ENCODE results near the gene RNF138. TPM values are rescaled to one million over a fixed set of nuclear protein-coding genes. Genes with fewer than 3 reads are reported as not detected.

Gene RNF138
- total RNA-seq (10 to 100 TPM; 13.0 to 24.7 TPM), polyA plus RNA-seq (10 to 100 TPM in 1 of 2 donors, 1 to 10 TPM in 1; 6.9 to 11.7 TPM)

DNA sequence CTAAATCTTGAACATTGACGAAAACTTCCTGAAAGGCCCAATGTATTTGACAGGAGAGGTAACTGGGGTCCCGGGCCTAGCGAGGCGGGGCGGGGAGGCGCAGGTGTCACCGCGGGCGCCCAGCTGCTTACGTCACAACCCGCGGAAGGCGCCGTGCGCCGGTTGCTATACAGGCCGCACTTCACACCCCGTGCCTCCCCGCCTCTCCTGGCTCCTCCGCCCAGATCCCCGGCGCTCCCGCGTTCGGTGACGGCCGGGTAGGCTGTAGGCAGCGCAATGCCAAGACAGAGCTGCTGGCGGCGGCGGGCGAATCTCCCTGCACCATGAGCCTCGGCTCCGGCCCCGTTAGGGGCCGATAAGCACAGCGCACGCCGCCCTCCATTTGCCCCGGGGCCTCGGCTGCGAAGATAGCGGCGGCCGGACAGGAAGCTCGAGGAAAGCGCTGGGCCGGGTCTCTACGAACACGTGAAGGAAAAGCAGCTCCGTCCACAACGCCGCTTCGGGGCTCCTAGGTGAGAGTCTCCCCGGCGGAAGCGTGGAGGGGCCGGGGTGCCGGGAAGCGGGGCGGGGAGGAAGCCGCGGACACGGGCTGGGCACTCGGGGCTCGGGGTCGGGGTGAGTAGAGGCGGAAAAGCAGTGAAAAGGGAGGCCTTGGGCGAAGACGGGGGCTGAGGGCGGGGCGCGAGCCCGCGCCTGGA is at the start of gene RNF138:
TSS of gene RNF138 (plus strand) at position 151 of the 698 bp plus-strand sequence. CDS start 903 bp downstream, outside the sequence.
- H3K4me3 ChIP-seq (ENCODE audit: low read depth in 1 of 3, low read length in 3 of 3), result peak within 1 kb of the TSS; percentile 76 to 96 (median 89)
- H3K4me1 ChIP-seq (ENCODE audit: control insufficient read depth in 4 of 4, insufficient read depth in 4 of 4, low read length in 3 of 4), result peaks cover 7 to 42% (median 32%) of the 10 kb centered on the region in 4 donors
- no peaks in the 10 kb centered on the region for H3K9me3 ChIP-seq (ENCODE audit: control insufficient read depth in 4 of 4, low read length in 3 of 4)
- peaks cover 0 to 4% (median 0%) of the 10 kb centered on the region in 4 donors for H3K36me3 ChIP-seq (ENCODE audit: control insufficient read depth in 4 of 4, insufficient read depth in 3 of 4, low read depth in 1 of 4, low read length in 3 of 4)
- peak within 1 kb of the TSS; percentile 98 to 100 for H3K27ac ChIP-seq (ENCODE audit: low read depth in 1 of 2, low read length in 2 of 2)
- WGBS, result under 1% methylated on average over 75 of the region's 75 CpGs
- no peaks in the 10 kb centered on the region for H3K27me3 ChIP-seq (ENCODE audit: control insufficient read depth in 4 of 4, insufficient read depth in 4 of 4, low read length in 3 of 4)
- TF ChIP-seq HNF4G (IDR thresholded peaks at IDR 0.05), result no peak
- no peak for TF ChIP-seq CTCF (IDR thresholded peaks at IDR 0.05; ENCODE audit: low read depth, low read length, missing input control)
- TF ChIP-seq ATF3 (IDR thresholded peaks at IDR 0.05), result no peak
- TF ChIP-seq, protein P1, sequence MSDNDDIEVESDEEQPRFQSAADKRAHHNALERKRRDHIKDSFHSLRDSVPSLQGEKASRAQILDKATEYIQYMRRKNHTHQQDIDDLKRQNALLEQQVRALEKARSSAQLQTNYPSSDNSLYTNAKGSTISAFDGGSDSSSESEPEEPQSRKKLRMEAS (IDR thresholded peaks at IDR 0.05), result peak; percentile 57
- no peak for TF ChIP-seq RAD21 (IDR thresholded peaks at IDR 0.05)
- peak; percentile 71 for TF ChIP-seq YY1 (IDR thresholded peaks at IDR 0.05)
- no peak for TF ChIP-seq FOXA1 (IDR thresholded peaks at IDR 0.05)
- no peak for TF ChIP-seq HNF4A (conservative IDR thresholded peaks at IDR 0.05)
- peak; percentile 21 for TF ChIP-seq TAF1 (conservative IDR thresholded peaks at IDR 0.05)
- no peak for TF ChIP-seq RXRA (IDR thresholded peaks at IDR 0.05)
- TF ChIP-seq REST (IDR thresholded peaks at IDR 0.05), result peak; percentile 40
- TF ChIP-seq SP1 (IDR thresholded peaks at IDR 0.05), result peak; percentile 31
- TF ChIP-seq JUND (IDR thresholded peaks at IDR 0.05), result no peak
- TF ChIP-seq EGR1 (IDR thresholded peaks at IDR 0.05; ENCODE audit: low read depth in 2 of 2), result no peak
- TF ChIP-seq FOXA2 (IDR thresholded peaks at IDR 0.05), result no peak
- TF ChIP-seq GABPA (IDR thresholded peaks at IDR 0.05 in 1 of 2, conservative IDR thresholded peaks at IDR 0.05 in 1 of 2), result peak in 1 of 2 donors; percentile 8
- TF ChIP-seq NR2F2 (IDR thresholded peaks at IDR 0.05), result no peak
- TF ChIP-seq, protein P2, sequence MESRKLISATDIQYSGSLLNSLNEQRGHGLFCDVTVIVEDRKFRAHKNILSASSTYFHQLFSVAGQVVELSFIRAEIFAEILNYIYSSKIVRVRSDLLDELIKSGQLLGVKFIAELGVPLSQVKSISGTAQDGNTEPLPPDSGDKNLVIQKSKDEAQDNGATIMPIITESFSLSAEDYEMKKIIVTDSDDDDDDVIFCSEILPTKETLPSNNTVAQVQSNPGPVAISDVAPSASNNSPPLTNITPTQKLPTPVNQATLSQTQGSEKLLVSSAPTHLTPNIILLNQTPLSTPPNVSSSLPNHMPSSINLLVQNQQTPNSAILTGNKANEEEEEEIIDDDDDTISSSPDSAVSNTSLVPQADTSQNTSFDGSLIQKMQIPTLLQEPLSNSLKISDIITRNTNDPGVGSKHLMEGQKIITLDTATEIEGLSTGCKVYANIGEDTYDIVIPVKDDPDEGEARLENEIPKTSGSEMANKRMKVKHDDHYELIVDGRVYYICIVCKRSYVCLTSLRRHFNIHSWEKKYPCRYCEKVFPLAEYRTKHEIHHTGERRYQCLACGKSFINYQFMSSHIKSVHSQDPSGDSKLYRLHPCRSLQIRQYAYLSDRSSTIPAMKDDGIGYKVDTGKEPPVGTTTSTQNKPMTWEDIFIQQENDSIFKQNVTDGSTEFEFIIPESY (IDR thresholded peaks at IDR 0.05), result no peak
- peak within 1 kb of the TSS; percentile 50 to 98 for H3K9ac ChIP-seq (ENCODE audit: low read depth in 1 of 2, low read length in 2 of 2)
- peak; percentile 86 for DNase-seq (ENCODE audit: low spot score)
